Ovary (tissue), 9 donors: ENCODE data around the gene UBE2N. TPM values are rescaled to one million over a fixed set of nuclear protein-coding genes. Genes with fewer than 3 reads are reported as not detected.
"Not testable (repeated sequence)": the region's sequence is repeated elsewhere in the genome, so short reads cannot be mapped to it uniquely, and the experiment has no call there.

Experiments used
- DNase-seq, 5 donors: peaks; one replicate each; pipeline ENCODE4 v3.0.0-alpha.2; 2019 to 2020
- H3K27ac ChIP-seq, 2 donors: fragments of 200-600 bp; one replicate each; pipeline versions ENCODE4 v1.5.1 to v1.8.0; 2019 to 2022
- H3K27me3 ChIP-seq: fragments of 200-600 bp; one replicate; pipeline ENCODE4 v1.8.0; 2022
- H3K36me3 ChIP-seq: fragments of 200-600 bp; sonication (generic); one replicate; pipeline ENCODE4 v1.5.1; 2019
- H3K4me1 ChIP-seq: one replicate; pipeline ENCODE4 v1.8.1; 2013; ENCODE audit warnings: mild to moderate bottlenecking, moderate library complexity; ENCODE audit not compliant: insufficient read depth
- H3K4me3 ChIP-seq: fragments of 200-600 bp; sonication (generic); one replicate; pipeline ENCODE4 v1.5.1; 2017
- H3K9me3 ChIP-seq, 2 donors: fragments of 200-600 bp in 1 of 2; sonication (generic) in 1 of 2; one replicate each; pipeline versions ENCODE4 v1.5.1 to v1.8.1; 2013 to 2019; ENCODE audit warnings: mild to moderate bottlenecking in 1 of 2, moderate library complexity in 1 of 2
- EP300 ChIP-seq: sonication (generic); formaldehyde crosslinking; IDR thresholded peaks from one replicate; pipeline ENCODE4 v1.6.1; 2017; ENCODE audit warnings: antibody characterized with exemption
- POLR2A ChIP-seq: fragments of 450-650 bp; IDR thresholded peaks from one replicate; pipeline ENCODE4 v1.6.1; 2017; ENCODE audit warnings: antibody characterized with exemption, mild to moderate bottlenecking, moderate library complexity
- WGBS, 3 donors: extraction: QIAGEN DNeasy Blood & Tissue Kit in 1 of 3; methylation state at CpG; one replicate each; pipeline versions ENCODE4 v1.1.5 to v1.1.7; 2013 to 2017; 5-methylcytosine and 5-hydroxymethylcytosine counted together
- intact Hi-C, 4 donors: fragments of 100-400 bp; cut with DNase I; formaldehyde crosslinking; loops; one replicate each; pipeline versions ENCODE4 v1.11.0 to v1.15.1; 2022 to 2023
- polyA plus RNA-seq, 2 donors: library from polyadenylated mRNA; stranded (reverse); fragments of 200-250 nt in 1 of 2; fragments of 350-450 nt in 1 of 2; fragmentation: Illumina TruSeq in 1 of 2; extraction: RNeasy Lipid Tissue Mini Kit (QIAGEN cat#74804) in 1 of 2; gene quantifications; one replicate each; pipeline ENCODE4 v1.2.3, GENCODE V29; 2013 to 2014
- total RNA-seq, 7 donors: library from RNA; depleted of rRNA in 2 of 7; stranded (reverse); fragments of >200 nt in 2 of 7; fragmentation: NEBNext Ultra II Directional in 3 of 7; extraction: Animal tissue kit (Norgen Biotek cat#: 25700) in 3 of 7; gene quantifications; one replicate each; pipeline versions ENCODE4 v1.1.0 to v1.2.4, GENCODE V29; 2016 to 2023
- TF ChIP-seq, protein P1 (sequence below), 3 donors: fragments of 450-650 bp in 2 of 3; fragments of 200-600 bp in 1 of 3; IDR thresholded peaks; one replicate each; pipeline versions ENCODE4 v1.5.1 to v1.8.0; 2016 to 2022; ENCODE audit warnings: antibody characterized with exemption in 3 of 3, mild to moderate bottlenecking in 1 of 3
- donor health status: DM: no; HTN: no; CAD: no; lungs with moderate emphysema.
- donor health status: DM: no; HTN: no; CAD: no.
- donor health status: Bipolar disorder and iron deficiency.
- donor health status: DM: yes; HTN: yes; CAD: no.
- donor health status: DM: no; HTN: no; CAD: no.
- donor health status: DM: yes; HTN: yes; CAD: no.

Gene UBE2N
- total and polyA plus RNA-seq, 9 donors: 18.8 to 102 (median 63.3) TPM

DNA sequence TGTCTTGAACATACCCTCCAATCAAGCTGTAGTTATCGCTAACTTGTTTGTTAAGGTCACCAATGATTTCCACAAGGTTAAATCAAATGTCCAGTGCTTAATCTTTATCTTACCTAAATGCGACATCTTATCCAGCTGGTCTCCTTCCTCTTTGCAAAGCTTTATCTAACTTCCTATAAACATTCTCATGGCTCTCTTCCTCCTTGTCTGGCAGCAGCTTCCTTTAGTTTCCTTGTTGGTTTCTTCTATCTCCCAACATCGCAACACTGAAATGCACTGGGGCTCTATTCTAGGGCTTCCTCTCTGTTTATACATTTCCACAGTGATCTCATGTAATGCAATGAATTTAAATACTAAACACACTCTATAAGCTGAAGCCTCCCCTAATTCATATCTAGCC, 28.7 kb downstream of the UBE2N start:
- intact Hi-C loops: loop anchor here in 1 of 4 donors (10.0 kb wide), 1 partner anchor 428 kb away; no protein-coding TSS in a partner anchor
- TF ChIP-seq, protein P1, sequence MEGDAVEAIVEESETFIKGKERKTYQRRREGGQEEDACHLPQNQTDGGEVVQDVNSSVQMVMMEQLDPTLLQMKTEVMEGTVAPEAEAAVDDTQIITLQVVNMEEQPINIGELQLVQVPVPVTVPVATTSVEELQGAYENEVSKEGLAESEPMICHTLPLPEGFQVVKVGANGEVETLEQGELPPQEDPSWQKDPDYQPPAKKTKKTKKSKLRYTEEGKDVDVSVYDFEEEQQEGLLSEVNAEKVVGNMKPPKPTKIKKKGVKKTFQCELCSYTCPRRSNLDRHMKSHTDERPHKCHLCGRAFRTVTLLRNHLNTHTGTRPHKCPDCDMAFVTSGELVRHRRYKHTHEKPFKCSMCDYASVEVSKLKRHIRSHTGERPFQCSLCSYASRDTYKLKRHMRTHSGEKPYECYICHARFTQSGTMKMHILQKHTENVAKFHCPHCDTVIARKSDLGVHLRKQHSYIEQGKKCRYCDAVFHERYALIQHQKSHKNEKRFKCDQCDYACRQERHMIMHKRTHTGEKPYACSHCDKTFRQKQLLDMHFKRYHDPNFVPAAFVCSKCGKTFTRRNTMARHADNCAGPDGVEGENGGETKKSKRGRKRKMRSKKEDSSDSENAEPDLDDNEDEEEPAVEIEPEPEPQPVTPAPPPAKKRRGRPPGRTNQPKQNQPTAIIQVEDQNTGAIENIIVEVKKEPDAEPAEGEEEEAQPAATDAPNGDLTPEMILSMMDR (IDR thresholded peaks at IDR 0.05): no peak
- TF ChIP-seq EP300: no peak
- TF ChIP-seq POLR2A: no peak

DNA sequence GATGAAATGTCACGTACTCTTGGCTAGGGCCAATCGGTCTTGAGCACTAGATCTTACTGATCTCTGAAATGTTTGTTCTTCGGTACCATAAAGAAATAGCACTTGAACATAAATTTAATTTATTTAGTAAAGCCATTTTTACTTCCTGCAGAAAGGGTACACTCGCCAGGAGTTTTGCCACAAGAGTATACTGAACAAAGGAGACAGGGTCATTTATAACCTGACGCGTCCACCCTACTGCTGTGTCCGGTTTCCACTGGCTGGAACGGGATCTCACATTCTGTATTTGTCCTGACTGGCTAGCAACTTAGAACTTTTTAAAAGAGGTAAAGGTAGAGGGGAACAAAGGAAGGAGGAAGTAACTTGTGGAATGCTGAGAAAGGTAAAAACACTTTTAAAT, 29.4 kb downstream of the UBE2N start:
- H3K4me3 ChIP-seq, H3K27ac ChIP-seq, H3K9me3 ChIP-seq, DNase-seq, H3K27me3 ChIP-seq, H3K4me1 ChIP-seq, H3K36me3 ChIP-seq: not testable (repeated sequence)
- intact Hi-C loops: loop anchor here in 1 of 4 donors (10.0 kb wide), 1 partner anchor 428 kb away; no protein-coding TSS in a partner anchor
- WGBS, 3 donors: 90 to 97% (median 96%) methylated on average over 8 of the region's 8 CpGs

More for the DNA sequence above, 28.7 kb downstream of the UBE2N start:
- Histone ChIP-seq H3K4me1 (peaks cover 12% of the 10 kb centered on the region), H3K36me3 (no peaks in the 10 kb centered on the region), H3K27me3 (no peaks in the 10 kb centered on the region), H3K27ac (no peak overlapping the region), H3K4me3 (no peak overlapping the region), H3K9me3 (no peaks in the 10 kb centered on the region)
- DNase-seq: no peak
- WGBS, 3 donors: 62 to 80% (median 76%) methylated on average over 3 of the region's 3 CpGs

DNA sequence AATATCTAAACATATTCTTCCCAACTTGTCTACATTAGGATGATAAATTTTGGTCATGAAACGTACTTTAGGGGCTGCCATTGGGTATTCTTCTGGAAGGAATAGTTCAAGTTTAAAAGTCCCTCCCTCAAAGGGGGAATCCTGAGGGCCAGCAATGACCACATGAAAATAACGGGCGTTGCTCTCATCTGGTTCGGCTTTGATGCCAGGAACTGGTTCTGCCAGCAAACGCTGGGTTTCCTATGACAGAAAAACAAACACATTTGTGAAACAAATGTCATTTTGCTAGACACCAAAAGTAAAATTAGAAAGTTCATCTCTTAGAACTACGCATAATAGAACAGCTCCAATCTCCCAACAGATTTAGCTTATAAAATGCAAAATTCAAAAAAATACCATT, 30.7 kb downstream of the UBE2N start:
- H3K36me3 ChIP-seq, H3K4me1 ChIP-seq, H3K4me3 ChIP-seq, DNase-seq, H3K9me3 ChIP-seq, H3K27ac ChIP-seq, H3K27me3 ChIP-seq: not testable (repeated sequence)
- intact Hi-C loops: loop anchor here in 1 of 4 donors (10.0 kb wide), 1 partner anchor 426 kb away; no protein-coding TSS in a partner anchor
- 41 to 62% (median 49%) methylated on average over 6 of the region's 6 CpGs for WGBS, 3 donors

DNA sequence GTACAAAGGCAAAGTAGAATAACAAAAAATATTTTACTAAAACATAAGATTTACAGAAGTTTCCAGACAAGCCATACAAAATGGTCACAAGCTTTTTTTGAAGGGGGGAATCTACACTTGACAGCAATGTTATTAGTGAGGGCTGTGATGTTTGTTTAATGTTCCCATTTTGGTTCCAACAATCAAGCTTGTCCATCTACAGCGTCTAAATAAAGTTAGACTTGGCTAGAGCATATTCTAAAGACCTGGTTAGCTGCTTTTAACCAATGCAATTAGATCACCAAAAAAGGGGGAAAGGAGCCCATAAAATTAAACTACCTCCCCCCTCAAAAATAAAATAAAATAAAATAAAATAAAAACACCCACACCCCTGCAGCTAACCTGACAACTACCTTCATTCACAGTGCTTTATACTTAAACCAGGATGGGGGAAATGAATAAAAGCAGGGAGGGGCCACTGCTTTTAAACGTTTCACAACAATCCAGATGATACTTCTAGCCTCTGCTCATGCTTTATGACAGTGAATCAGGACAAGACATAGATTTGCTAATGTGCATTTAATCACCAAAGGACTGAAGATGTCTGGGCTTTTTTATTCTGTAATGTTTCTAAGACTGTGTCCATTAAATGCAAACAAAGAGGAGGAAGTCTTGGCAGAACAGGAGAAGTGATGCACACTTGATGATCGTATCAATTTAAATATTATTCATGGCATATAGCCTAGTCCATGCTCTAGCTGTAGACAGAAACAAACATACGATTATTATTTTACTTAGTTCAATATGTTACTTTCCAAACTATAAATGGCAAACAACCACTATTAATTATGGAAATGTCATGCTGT, 32.2 kb downstream of the UBE2N start:
- not testable (repeated sequence) for H3K4me1 ChIP-seq, H3K36me3 ChIP-seq, DNase-seq, H3K4me3 ChIP-seq, H3K27me3 ChIP-seq, H3K27ac ChIP-seq, H3K9me3 ChIP-seq
- intact Hi-C loops: loop anchor here in 1 of 4 donors (10.0 kb wide), 1 partner anchor 425 kb away; no protein-coding TSS in a partner anchor
- 68 to 75% (median 74%) methylated on average over 4 of the region's 4 CpGs for WGBS, 3 donors

DNA sequence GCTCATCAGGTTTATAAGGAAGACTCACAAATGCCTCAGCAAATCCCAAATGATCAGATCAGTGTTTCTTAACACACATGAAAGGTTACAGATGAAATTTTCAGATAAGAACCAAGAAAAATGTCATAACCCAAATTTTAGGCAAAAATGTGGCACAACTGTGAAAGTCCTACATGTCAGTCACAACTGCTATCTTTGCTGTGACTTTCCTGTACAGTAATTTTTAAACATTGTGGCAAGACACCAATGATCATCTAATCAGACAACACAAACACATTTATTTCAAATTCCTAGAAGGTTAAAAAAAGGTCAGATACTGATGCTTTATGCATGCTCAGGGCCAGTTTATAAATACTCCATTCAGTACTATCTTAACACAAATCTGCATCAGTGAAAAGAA, 32.9 kb downstream of the UBE2N start:
- Histone ChIP-seq H3K4me3 (no peak overlapping the region), H3K9me3 (no peaks in the 10 kb centered on the region), H3K27ac (no peak overlapping the region), H3K4me1 (peaks cover 4% of the 10 kb centered on the region), H3K36me3 (no peaks in the 10 kb centered on the region), H3K27me3 (no peaks in the 10 kb centered on the region)
- TF ChIP-seq EP300 (no peak), POLR2A (no peak)
- TF ChIP-seq, protein P1 (IDR thresholded peaks at IDR 0.05): no peak
- intact Hi-C loops: no loop called here
- no peak for DNase-seq

DNA sequence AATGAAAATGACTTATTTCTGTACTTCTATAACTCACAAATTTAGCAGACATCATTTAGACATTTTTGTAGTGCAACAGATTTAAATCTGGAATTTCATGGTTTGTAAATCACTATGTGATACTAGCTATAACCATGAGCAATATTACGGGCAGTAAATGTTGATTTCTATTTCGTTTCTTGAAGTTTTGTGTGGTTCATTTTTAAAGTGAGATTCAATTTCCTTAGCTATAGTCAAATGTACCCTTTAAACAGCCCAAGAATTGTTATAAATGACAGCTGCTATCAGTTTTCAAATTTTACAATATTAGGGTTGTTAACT, 33.8 kb downstream of the UBE2N start:
- TF ChIP-seq EP300 (no peak), POLR2A (no peak)
- TF ChIP-seq, protein P1 (IDR thresholded peaks at IDR 0.05): no peak

More for the DNA sequence above, 33.8 kb downstream of the UBE2N start:
- Histone ChIP-seq H3K9me3 (no peaks in the 10 kb centered on the region), H3K27ac (no peak overlapping the region), H3K4me1 (peaks cover 4% of the 10 kb centered on the region), H3K36me3 (no peaks in the 10 kb centered on the region), H3K27me3 (no peaks in the 10 kb centered on the region), H3K4me3 (no peak overlapping the region)
- 79 to 90% (median 88%) methylated on average over 2 of the region's 2 CpGs for WGBS, 3 donors
- intact Hi-C loops: no loop called here
- no peak for DNase-seq
